ENCODE results near the gene MAP6.

DNA sequence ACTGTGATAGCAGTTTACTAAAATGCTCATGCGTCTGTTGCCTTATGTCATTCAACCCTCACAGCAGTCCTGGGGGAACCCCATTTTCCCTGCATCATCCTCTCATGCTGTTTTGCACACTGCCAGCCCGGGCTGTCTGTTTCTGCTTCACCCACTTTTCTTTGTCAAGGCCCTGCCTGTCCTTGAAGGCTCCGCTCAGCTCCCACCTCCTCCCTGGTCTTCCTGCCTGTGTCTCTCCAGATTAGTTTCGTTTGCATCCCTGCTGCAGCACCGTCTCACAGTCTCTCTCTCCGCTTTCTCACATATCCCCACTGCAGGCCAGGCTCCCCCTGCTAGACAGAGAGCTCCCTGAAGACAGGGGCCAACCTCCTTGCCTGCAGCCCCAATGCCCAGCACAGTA, 76.9 kb downstream of the MAP6 start:
- TF ChIP-seq, protein P1, sequence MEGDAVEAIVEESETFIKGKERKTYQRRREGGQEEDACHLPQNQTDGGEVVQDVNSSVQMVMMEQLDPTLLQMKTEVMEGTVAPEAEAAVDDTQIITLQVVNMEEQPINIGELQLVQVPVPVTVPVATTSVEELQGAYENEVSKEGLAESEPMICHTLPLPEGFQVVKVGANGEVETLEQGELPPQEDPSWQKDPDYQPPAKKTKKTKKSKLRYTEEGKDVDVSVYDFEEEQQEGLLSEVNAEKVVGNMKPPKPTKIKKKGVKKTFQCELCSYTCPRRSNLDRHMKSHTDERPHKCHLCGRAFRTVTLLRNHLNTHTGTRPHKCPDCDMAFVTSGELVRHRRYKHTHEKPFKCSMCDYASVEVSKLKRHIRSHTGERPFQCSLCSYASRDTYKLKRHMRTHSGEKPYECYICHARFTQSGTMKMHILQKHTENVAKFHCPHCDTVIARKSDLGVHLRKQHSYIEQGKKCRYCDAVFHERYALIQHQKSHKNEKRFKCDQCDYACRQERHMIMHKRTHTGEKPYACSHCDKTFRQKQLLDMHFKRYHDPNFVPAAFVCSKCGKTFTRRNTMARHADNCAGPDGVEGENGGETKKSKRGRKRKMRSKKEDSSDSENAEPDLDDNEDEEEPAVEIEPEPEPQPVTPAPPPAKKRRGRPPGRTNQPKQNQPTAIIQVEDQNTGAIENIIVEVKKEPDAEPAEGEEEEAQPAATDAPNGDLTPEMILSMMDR (IDR thresholded peaks at IDR 0.05) = no peak
- no peak for TF ChIP-seq POLR2A (IDR thresholded peaks at IDR 0.05)

Measured in right lobe of liver (tissue), 4 donors.